Panc1 (cell line): ENCODE data around the gene KCNIP4. TPM values are rescaled to one million over a fixed set of nuclear protein-coding genes. Genes with fewer than 3 reads are reported as not detected.

ENCODE experiments used
- ATAC-seq: fragments of 200-7000 bp; cut with Tn5 transposase; 2 replicates; pipeline ENCODE4 v1.9.1; 2020; ENCODE audit warnings: mild to moderate bottlenecking, moderate library complexity
- BruUV-seq: library from RNA; stranded (reverse); fragments of 400-500 nt; replicated peaks from 2 replicates; lab custom pipeline; 2021; lab: Mats Ljungman, UMichigan
- CTCF ChIA-PET: fragments of 300-600 bp; sonication (Branson Sonifier 250); formaldehyde crosslinking; loops from one replicate; lab custom pipeline; 2022; ENCODE audit warnings: antibody characterized with exemption; lab: Charles Lee
- POLR2A ChIA-PET: fragments of 300-600 bp; sonication (Branson Sonifier 250); formaldehyde crosslinking; loops from one replicate; lab custom pipeline; 2022; ENCODE audit warnings: antibody characterized with exemption; lab: Charles Lee
- DNase-seq: peaks from one replicate; pipeline ENCODE4 v3.0.0-alpha.2; 2010; ENCODE audit warnings: low read depth, low spot score
- H3K27ac ChIP-seq: 2 replicates; pipeline ENCODE4 v1.5.1; 2011; ENCODE audit warnings: mild to moderate bottlenecking, low read length, inconsistent platforms
- H3K27me3 ChIP-seq: fragments of 200-500 bp; sonication (Bioruptor generic); 2 replicates; pipeline ENCODE4 v1.6.0; 2014; ENCODE audit warnings: low read length, inconsistent platforms; ENCODE audit not compliant: control insufficient read depth, insufficient read depth
- H3K36me3 ChIP-seq: fragments of 200-500 bp; sonication (Bioruptor generic); 2 replicates; pipeline ENCODE4 v1.5.1; 2014; ENCODE audit warnings: inconsistent platforms, mild to moderate bottlenecking, low read length, moderate library complexity; ENCODE audit not compliant: control insufficient read depth, insufficient read depth
- H3K4me1 ChIP-seq: 2 replicates; pipeline ENCODE4 v1.5.1; 2011; ENCODE audit warnings: inconsistent platforms, mild to moderate bottlenecking, low read length, moderate library complexity; ENCODE audit not compliant: control insufficient read depth, insufficient read depth
- H3K4me3 ChIP-seq, 2 experiments: 2 replicates each; pipeline ENCODE4 v1.5.1; 2011 to 2012; ENCODE audit warnings: low read depth in 2 of 2, low read length in 2 of 2, mild to moderate bottlenecking in 2 of 2, inconsistent platforms in 1 of 2, moderate library complexity in 1 of 2
- H3K9me3 ChIP-seq: fragments of 200-500 bp; sonication (Bioruptor generic); 2 replicates; pipeline ENCODE4 v1.5.1; 2014; ENCODE audit warnings: low read depth, mild to moderate bottlenecking, inconsistent platforms, low read length, moderate library complexity; ENCODE audit not compliant: control insufficient read depth, insufficient read depth
- POLR2AphosphoS5 ChIP-seq: IDR thresholded peaks from 2 replicates; pipeline ENCODE4 v1.6.1; 2012; ENCODE audit warnings: mild to moderate bottlenecking, low read depth, low read length, moderate library complexity
- SIN3A ChIP-seq: IDR thresholded peaks from 2 replicates; pipeline ENCODE4 v1.6.1; 2012; ENCODE audit warnings: low read depth, mild to moderate bottlenecking, low read length, moderate library complexity, borderline replicate concordance; ENCODE audit not compliant: insufficient read depth
- TCF7L2 ChIP-seq: IDR thresholded peaks from 2 replicates; pipeline ENCODE4 v1.6.1; 2011; ENCODE audit warnings: mild to moderate bottlenecking, low read depth, low read length, inconsistent platforms
- in situ Hi-C: cut with HindIII; loops from 2 replicates; pipeline ENCODE4 v1.10.0; 2016; ENCODE audit warnings: low sequenced_read_pairs, low pct_unique_long_range_greater_than_20kb
- intact Hi-C: fragments of 100-400 bp; cut with micrococcal nuclease; formaldehyde crosslinking; loops from one replicate; pipeline ENCODE4 v1.10.0; 2022; ENCODE audit not compliant: unreplicated experiment
- total RNA-seq: library from RNA; stranded (reverse); gene quantifications from one replicate; pipeline ENCODE4 v1.2.1, GENCODE V29; 2021; ENCODE audit not compliant: unreplicated experiment
- TF ChIP-seq, protein P1 (sequence below), 2 experiments: IDR thresholded peaks; 2 replicates each; pipeline ENCODE4 v1.6.1; 2011 to 2012; ENCODE audit warnings: low read depth in 2 of 2, control low read depth in 1 of 2, low read length in 1 of 2, mild to moderate bottlenecking in 1 of 2, moderate library complexity in 1 of 2; ENCODE audit not compliant: insufficient read depth in 1 of 2
- TF ChIP-seq, protein P2 (sequence below): fragments of 450-650 bp; IDR thresholded peaks from 2 replicates; pipeline ENCODE4 v1.5.1; 2017; ENCODE audit warnings: mild to moderate bottlenecking

KCNIP4 gene
- total RNA-seq, 1 experiment from 2014 or later, result not detected

- DNase-seq (no peak), ATAC-seq (no peak)
- no TSS peak for BruUV-seq
- Histone ChIP-seq H3K9me3 (no peaks in the 10 kb centered on the region), H3K4me1 (no peaks in the 10 kb centered on the region), H3K27ac (no peak overlapping the region), H3K27me3 (no peaks in the 10 kb centered on the region), H3K4me3 (no peak overlapping the region), H3K36me3 (no peaks in the 10 kb centered on the region)
- ChIA-PET CTCF (no interaction called here), POLR2A (no interaction called here)
- in situ Hi-C loops (no loop called here), intact Hi-C loops (no loop called here)
- TF ChIP-seq POLR2AphosphoS5, result no peak
- TF ChIP-seq SIN3A, result no peak
- TF ChIP-seq, protein P1, sequence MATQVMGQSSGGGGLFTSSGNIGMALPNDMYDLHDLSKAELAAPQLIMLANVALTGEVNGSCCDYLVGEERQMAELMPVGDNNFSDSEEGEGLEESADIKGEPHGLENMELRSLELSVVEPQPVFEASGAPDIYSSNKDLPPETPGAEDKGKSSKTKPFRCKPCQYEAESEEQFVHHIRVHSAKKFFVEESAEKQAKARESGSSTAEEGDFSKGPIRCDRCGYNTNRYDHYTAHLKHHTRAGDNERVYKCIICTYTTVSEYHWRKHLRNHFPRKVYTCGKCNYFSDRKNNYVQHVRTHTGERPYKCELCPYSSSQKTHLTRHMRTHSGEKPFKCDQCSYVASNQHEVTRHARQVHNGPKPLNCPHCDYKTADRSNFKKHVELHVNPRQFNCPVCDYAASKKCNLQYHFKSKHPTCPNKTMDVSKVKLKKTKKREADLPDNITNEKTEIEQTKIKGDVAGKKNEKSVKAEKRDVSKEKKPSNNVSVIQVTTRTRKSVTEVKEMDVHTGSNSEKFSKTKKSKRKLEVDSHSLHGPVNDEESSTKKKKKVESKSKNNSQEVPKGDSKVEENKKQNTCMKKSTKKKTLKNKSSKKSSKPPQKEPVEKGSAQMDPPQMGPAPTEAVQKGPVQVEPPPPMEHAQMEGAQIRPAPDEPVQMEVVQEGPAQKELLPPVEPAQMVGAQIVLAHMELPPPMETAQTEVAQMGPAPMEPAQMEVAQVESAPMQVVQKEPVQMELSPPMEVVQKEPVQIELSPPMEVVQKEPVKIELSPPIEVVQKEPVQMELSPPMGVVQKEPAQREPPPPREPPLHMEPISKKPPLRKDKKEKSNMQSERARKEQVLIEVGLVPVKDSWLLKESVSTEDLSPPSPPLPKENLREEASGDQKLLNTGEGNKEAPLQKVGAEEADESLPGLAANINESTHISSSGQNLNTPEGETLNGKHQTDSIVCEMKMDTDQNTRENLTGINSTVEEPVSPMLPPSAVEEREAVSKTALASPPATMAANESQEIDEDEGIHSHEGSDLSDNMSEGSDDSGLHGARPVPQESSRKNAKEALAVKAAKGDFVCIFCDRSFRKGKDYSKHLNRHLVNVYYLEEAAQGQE (IDR thresholded peaks at IDR 0.05; ENCODE audit: insufficient read depth in 1 of 2, low read depth in 2 of 2, low read length in 1 of 2), result no peak
- TF ChIP-seq, protein P2, sequence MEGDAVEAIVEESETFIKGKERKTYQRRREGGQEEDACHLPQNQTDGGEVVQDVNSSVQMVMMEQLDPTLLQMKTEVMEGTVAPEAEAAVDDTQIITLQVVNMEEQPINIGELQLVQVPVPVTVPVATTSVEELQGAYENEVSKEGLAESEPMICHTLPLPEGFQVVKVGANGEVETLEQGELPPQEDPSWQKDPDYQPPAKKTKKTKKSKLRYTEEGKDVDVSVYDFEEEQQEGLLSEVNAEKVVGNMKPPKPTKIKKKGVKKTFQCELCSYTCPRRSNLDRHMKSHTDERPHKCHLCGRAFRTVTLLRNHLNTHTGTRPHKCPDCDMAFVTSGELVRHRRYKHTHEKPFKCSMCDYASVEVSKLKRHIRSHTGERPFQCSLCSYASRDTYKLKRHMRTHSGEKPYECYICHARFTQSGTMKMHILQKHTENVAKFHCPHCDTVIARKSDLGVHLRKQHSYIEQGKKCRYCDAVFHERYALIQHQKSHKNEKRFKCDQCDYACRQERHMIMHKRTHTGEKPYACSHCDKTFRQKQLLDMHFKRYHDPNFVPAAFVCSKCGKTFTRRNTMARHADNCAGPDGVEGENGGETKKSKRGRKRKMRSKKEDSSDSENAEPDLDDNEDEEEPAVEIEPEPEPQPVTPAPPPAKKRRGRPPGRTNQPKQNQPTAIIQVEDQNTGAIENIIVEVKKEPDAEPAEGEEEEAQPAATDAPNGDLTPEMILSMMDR, result no peak
- TF ChIP-seq TCF7L2, result no peak
Measured at GRCh38 chr4:21628116-21628670, 320.4 kb downstream of the KCNIP4 start.

DNA sequence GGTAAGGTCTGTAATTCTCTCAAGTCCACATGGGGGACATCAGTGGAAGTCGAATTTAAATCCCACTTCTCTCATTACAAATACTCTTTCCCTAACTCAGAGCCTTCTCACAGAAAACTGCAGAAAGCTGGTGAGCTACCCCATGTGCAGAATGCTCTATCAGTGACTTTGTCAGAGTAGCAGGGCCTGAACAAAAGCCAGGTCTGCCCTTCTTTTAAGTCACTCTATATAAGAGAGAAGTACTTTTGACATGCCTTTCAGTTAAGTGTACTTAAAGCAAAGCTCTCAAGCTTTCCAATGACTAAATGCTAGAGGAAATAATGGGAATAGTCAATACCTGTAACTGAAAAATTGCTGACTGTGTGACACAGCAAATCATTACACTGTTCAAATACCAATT, 323.1 kb downstream of the KCNIP4 start:
- no peaks in the 10 kb centered on the region for H3K9me3 ChIP-seq
- no TSS peak for BruUV-seq
- ATAC-seq (no peak), DNase-seq (no peak)
- no peak overlapping the region for H3K4me3 ChIP-seq
- no peaks in the 10 kb centered on the region for H3K4me1 ChIP-seq
- no peaks in the 10 kb centered on the region for H3K27me3 ChIP-seq
- no peak for TF ChIP-seq TCF7L2
- TF ChIP-seq, protein P1 (IDR thresholded peaks at IDR 0.05; ENCODE audit: insufficient read depth in 1 of 2, low read depth in 2 of 2, low read length in 1 of 2), result no peak
- TF ChIP-seq, protein P2, result no peak
- CTCF ChIA-PET, result no interaction called here
- POLR2A ChIA-PET, result no interaction called here
- in situ Hi-C loops, result no loop called here
- no peaks in the 10 kb centered on the region for H3K36me3 ChIP-seq
- intact Hi-C loops, result no loop called here
- H3K27ac ChIP-seq, result no peak overlapping the region
